RWPE2 (cell line): ENCODE data around the gene ABCD3.
A peak's percentile ranks its signal among the peaks of the same experiment; 100 is the strongest.
"Not testable (repeated sequence)": the region's sequence is repeated elsewhere in the genome, so short reads cannot be mapped to it uniquely, and the experiment has no call there.

Experiments used
- ATAC-seq: fragments of 200-7000 bp; cut with Tn5 transposase; 3 replicates; pipeline ENCODE4 v1.9.1; 2021; ENCODE audit warnings: low read depth
- DNase-seq: peaks from one replicate; pipeline ENCODE4 v3.0.0-alpha.2; 2020; ENCODE audit warnings: low spot score
- H3K27ac ChIP-seq: fragments of 450-650 bp; 2 replicates; pipeline ENCODE4 v1.5.1; 2017; ENCODE audit warnings: mild to moderate bottlenecking; ENCODE audit not compliant: poor library complexity, severe bottlenecking
- H3K27me3 ChIP-seq: fragments of 250-450 bp; sonication (Bioruptor Pico); 2 replicates; pipeline ENCODE4 v1.5.1; 2021; ENCODE audit warnings: mild to moderate bottlenecking, moderate library complexity; ENCODE audit not compliant: insufficient read depth, poor library complexity, severe bottlenecking
- H3K36me3 ChIP-seq: fragments of 250-450 bp; sonication (Bioruptor Pico); 2 replicates; pipeline ENCODE4 v1.5.1; 2020; ENCODE audit warnings: low read depth, mild to moderate bottlenecking, moderate library complexity
- H3K4me1 ChIP-seq: fragments of 250-450 bp; sonication (Bioruptor Pico); 2 replicates; pipeline ENCODE4 v1.5.1; 2021; ENCODE audit warnings: mild to moderate bottlenecking, moderate library complexity; ENCODE audit not compliant: insufficient read depth, poor library complexity, severe bottlenecking
- H3K4me3 ChIP-seq: fragments of 250-450 bp; sonication (Bioruptor Pico); 2 replicates; pipeline ENCODE4 v1.5.1; 2021; ENCODE audit warnings: mild to moderate bottlenecking, moderate library complexity; ENCODE audit not compliant: severe bottlenecking
- H3K9me3 ChIP-seq: fragments of 250-450 bp; sonication (Bioruptor Pico); 2 replicates; pipeline ENCODE4 v1.5.1; 2021; ENCODE audit warnings: mild to moderate bottlenecking, moderate library complexity; ENCODE audit not compliant: severe bottlenecking
- TF ChIP-seq, protein P1 (sequence below): fragments of 450-650 bp; IDR thresholded peaks from one replicate; pipeline ENCODE4 v1.5.1; 2017; ENCODE audit warnings: mild to moderate bottlenecking, moderate library complexity; ENCODE audit not compliant: poor library complexity, severe bottlenecking

ABCD3 gene

DNA sequence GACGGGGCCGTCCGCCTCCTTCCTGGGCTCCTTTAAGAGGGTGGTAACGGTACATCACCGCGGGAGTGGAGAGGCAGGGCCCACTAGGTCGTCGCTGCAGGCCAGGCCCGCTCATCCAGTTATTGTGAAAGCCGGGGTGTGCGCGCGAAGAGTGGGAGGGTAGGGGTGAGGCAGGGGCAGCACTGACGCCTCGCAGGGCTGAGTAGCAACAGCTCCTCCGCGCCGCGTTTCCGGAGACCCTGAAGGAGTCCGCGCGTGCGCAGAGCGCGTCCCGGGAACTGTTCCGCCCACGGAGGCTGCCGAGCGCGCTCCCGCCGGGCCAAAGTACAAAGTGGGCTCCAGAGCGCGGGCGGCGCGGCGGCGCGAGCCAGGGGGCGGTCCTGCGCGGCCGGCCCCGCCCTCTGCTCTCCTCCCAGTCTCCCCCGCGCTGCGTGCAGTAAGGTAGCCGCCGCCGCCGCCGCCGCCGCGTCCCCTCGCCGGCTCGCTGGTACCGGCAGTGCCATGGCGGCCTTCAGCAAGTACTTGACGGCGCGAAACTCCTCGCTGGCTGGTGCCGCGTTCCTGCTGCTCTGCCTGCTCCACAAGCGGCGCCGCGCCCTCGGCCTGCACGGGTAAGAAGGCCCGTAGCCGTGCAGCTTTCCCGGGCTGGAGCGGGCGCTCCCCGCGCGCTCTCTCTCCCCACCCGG is at the start of gene ABCD3:
TSS of gene ABCD3 (plus strand) at position 412 of the 686 bp plus-strand sequence. CDS start at position 502, 90 bp downstream.
- ATAC-seq (peak; percentile 81), DNase-seq (peak; percentile 96)
- no peaks in the 10 kb centered on the region for H3K9me3 ChIP-seq
- no peaks in the 10 kb centered on the region for H3K36me3 ChIP-seq
- peak within 1 kb of the TSS; percentile 73 for H3K4me3 ChIP-seq
- H3K4me1 ChIP-seq, result peaks cover 30% of the 10 kb centered on the region
- TF ChIP-seq, protein P1, sequence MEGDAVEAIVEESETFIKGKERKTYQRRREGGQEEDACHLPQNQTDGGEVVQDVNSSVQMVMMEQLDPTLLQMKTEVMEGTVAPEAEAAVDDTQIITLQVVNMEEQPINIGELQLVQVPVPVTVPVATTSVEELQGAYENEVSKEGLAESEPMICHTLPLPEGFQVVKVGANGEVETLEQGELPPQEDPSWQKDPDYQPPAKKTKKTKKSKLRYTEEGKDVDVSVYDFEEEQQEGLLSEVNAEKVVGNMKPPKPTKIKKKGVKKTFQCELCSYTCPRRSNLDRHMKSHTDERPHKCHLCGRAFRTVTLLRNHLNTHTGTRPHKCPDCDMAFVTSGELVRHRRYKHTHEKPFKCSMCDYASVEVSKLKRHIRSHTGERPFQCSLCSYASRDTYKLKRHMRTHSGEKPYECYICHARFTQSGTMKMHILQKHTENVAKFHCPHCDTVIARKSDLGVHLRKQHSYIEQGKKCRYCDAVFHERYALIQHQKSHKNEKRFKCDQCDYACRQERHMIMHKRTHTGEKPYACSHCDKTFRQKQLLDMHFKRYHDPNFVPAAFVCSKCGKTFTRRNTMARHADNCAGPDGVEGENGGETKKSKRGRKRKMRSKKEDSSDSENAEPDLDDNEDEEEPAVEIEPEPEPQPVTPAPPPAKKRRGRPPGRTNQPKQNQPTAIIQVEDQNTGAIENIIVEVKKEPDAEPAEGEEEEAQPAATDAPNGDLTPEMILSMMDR, result no peak
- no peaks in the 10 kb centered on the region for H3K27me3 ChIP-seq
- H3K27ac ChIP-seq, result peak within 1 kb of the TSS; percentile 64

DNA sequence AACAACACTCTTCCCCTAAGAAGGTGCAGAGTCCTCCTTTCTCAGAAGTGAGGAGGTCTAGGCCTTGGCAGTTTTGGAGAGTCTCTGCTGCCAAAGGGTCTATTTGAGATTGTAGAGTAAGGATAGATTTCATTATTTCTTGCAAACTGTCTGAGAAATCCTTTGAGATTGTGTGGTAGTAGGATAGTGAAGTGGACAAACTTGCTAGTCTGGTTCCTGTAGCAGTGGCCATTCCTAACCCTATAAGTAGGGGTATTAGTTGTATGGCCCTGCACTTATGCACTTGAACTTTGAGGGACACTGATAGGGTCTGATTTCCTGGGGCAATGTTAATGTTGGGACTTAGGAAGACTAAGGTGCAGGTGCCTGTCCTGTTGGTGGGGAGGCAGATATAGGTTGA is 45.4 kb upstream of the ABCD3 start:
- not testable (repeated sequence) for H3K36me3 ChIP-seq, H3K27me3 ChIP-seq, H3K9me3 ChIP-seq, H3K4me3 ChIP-seq, ATAC-seq, DNase-seq, H3K27ac ChIP-seq, H3K4me1 ChIP-seq

DNA sequence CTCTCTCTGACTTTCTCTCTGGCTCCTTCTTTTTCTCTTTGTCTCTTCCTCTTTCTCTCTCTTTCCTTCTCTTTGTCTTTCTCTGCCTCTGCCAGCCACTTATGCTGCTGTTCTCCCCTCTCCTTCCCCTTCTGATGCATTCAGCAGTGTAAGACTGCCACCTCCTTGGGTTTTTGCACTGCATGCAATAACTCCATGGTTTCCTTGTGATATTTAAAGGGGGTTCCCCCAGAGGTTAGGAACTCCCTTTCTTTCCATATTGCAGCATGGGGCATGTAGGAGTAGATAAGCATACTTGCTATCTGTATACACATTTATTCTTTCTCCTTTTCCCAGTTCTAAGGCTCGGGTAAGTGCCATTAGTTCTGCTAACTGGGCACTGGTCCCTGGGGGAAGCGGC is 44.9 kb upstream of the ABCD3 start:
- not testable (repeated sequence) for H3K27ac ChIP-seq, DNase-seq, ATAC-seq, H3K4me3 ChIP-seq, H3K36me3 ChIP-seq, H3K9me3 ChIP-seq, H3K27me3 ChIP-seq, H3K4me1 ChIP-seq

DNA sequence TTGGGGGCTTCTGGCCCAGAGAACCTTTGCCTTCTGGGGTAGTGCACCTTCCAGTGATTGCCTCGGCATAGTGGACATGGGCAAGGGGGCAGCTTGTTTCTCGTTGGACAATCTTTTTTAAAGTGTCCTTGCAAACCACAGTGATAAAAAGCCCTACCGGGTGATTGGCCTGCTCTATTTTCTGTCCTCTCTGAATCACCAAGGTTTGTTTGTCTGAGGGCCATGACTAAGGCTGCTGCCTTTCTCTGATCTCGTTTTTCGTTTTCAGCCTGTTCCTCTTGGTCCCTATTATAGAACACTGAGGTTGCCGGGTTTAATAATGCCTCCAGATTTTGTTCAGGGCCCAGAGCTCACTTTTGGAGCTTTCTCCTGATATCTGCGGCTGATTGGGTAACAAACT is 42.5 kb upstream of the ABCD3 start:
- H3K27me3 ChIP-seq, H3K27ac ChIP-seq, ATAC-seq, H3K4me1 ChIP-seq, H3K4me3 ChIP-seq, H3K36me3 ChIP-seq, H3K9me3 ChIP-seq, DNase-seq: not testable (repeated sequence)

DNA sequence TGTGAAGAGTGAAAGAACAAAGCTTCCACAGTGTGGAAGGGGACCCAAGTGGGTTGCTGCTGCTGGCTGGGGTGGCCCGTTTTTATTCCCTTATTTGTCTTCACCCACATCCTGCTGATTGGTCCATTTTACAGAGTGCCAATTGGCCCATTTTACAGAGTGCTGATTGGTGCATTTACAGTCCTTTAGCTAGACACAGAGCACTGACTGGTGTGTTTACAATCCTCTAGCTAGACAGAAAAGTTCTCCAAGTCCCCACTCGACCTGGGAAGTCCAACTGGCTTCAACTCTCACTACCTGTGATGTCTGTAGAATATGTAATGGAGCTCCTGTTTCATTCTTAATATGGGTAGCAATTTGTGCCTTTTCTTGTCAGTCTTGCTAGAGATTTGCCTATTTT is 39.7 kb upstream of the ABCD3 start:
- not testable (repeated sequence) for ATAC-seq

DNA sequence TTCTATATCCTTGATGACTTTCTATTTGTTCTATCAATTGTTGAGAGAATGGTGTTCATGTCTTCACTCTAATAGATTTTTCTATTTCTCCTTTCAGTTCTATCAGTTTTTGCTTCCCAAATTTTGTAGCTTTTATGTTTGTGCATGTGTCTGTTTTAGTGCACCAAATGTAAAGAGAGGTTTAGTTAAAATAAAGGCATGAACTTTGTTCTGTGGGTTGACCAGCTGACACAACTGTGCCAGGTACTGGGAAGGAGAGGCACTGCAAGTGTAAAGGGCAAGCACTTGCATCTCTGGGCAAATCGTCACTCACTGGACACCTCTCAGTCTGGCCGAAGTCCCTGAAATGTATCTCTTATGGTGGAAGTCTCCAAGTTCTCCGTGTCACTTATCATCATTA is 38.6 kb upstream of the ABCD3 start:
- DNase-seq, result no peak
- H3K27me3 ChIP-seq, result no peaks in the 10 kb centered on the region
- no peak overlapping the region for H3K27ac ChIP-seq
- no peaks in the 10 kb centered on the region for H3K4me1 ChIP-seq
- H3K9me3 ChIP-seq, result no peaks in the 10 kb centered on the region
- TF ChIP-seq, protein P1, result no peak
- no peak for ATAC-seq
- H3K4me3 ChIP-seq, result no peak overlapping the region
- no peaks in the 10 kb centered on the region for H3K36me3 ChIP-seq

More for the DNA sequence above, 39.7 kb upstream of the ABCD3 start:
- H3K4me3 ChIP-seq, H3K27me3 ChIP-seq, H3K4me1 ChIP-seq, H3K27ac ChIP-seq, DNase-seq, H3K36me3 ChIP-seq, H3K9me3 ChIP-seq: not testable (repeated sequence)

DNA sequence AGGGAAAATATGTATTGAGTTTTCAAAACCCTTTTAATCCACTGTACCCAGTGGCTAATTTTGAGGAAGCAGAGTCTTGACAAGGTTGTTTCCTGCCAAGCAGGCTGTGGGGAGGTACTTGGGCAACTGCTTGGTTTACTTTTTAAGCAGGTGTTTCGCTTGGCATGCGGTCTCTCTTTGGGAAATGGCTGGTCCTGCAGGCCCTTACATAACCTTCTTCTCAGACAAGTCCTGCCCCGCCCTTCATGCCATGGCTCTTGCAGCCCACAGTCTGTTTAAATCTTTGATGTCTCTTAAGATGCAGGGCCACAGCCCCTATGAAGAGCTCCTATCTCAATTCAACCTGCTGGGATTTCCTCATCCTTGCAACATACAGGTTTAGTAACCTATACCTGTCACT is 36.0 kb upstream of the ABCD3 start:
- Histone ChIP-seq H3K27me3 (no peaks in the 10 kb centered on the region), H3K36me3 (no peaks in the 10 kb centered on the region), H3K27ac (no peak overlapping the region), H3K4me1 (no peaks in the 10 kb centered on the region), H3K4me3 (no peak overlapping the region), H3K9me3 (no peaks in the 10 kb centered on the region)
- ATAC-seq, result no peak
- TF ChIP-seq, protein P1, result no peak
- DNase-seq, result no peak
